HG02981 (cell line): Measurements from ENCODE around the gene PLEKHG7.
A peak's percentile ranks its signal among the peaks of the same experiment; 100 is the strongest.
"Not testable (repeated sequence)": the region's sequence is repeated elsewhere in the genome, so short reads cannot be mapped to it uniquely, and the experiment has no call there.

ENCODE experiments used
- ATAC-seq: cut with Tn5 transposase; IDR thresholded peaks from one replicate; pipeline ENCODE4 v1.9.1; 2021; ENCODE audit warnings: mild to moderate bottlenecking, moderate library complexity; ENCODE audit not compliant: unreplicated experiment

The PLEKHG7 gene, protein sequence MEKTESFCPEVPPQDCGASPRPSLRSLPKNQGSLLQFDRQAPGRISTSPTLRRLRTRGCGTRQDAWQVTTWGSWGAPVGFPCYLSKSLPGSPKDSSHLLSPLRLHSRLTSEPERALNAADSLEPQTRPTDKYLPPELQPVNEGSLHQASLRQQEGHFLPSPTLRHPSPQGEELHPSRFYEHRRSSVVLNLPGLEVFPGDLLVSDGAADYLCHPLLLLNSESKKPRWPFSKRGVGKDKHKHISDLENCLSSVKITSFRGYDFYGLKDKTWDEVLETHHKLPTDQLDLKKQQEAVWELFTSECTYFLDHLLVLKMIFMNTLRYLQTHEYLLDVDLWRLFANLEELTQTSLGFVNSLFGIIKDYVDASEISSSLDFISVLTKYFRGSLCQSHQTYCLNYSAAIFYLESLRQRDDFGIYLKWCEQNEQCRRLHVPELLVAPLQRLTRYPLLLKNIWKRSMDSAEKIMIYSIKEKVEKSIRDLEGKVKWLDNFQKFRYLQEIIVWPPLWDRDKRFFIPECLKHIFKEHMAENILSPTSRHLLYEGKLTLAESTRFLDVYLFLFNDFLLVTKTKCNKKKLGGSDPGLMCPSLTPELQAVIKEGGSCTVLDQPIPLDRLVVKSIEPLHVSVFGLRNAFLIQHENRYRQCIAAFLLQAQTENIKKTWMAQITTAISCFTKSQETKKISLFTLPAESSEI

DNA sequence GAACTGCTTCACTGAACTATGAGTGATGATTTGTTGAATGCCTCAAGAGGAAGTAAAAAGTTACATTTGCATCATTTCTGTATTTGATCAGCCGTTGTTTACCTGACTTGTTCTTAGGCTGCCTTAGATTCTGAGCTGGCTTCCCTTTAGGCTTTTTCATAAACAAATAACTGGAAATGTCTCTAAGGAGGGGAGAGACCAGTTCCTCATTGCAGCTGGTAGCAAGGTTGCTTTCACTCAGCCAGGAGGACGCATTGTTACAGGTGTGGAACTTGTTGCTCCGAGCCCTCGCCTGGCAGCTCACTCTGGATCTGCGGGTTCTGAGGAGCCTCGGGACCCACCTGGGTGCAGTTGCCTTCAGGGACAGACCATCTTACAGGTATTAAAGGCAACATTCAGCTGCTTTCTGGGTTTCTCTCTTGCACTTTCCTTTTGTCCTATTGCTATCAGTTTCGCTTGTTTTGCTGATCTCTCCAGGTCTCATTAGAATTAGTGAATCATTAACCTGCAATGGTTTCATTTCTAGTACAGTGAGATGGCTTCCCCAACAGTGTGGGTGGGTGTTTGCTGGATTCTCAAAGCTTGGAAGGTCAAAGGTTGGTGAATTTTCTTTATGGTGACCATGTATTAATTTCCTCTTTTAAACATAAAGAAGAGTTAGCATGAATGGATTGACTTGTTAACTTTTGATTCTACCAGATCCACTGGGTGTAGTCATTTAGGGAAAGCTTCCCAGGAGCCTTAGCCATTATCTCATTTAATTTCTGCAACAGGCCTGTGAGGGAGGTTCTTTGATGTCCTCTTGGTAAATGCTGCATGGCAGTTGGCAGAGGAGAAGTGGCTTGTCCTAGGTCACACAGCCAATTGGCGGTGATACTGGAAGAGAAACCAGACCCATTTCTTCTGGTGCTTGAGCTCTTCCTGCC, at the start of gene PLEKHG7:
Gene PLEKHG7 (plus strand): TSS at position 236 of the 926 bp plus-strand sequence. CDS start 3,643 bp downstream, outside the sequence.
- ATAC-seq, result peak; percentile 90

DNA sequence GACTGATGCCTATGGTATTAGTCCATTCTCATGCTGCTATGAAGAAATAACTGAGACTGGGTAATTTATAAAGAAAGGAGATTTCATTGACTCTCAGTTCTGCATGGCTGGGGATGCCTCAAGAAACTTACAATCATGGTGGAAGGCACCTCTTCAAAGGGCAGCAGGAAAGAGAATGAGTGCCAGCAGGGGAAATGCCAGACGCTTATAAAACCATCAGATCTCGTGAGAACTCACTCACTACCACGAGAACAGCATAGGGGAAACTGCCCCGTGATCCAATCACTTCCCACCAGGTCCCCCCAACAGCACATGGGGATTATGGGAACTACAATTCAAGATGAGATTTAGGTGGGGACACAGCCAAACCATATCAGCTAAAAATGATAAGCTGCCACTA, 48.5 kb upstream of the PLEKHG7 start:
- ATAC-seq, result not testable (repeated sequence)

- ATAC-seq, result no peak
These were observed 47.9 kb upstream of the PLEKHG7 start for GRCh38 chr12:92654929-92655328.

- no peak for ATAC-seq
These were observed 45.9 kb upstream of the PLEKHG7 start for GRCh38 chr12:92656911-92657310.

DNA sequence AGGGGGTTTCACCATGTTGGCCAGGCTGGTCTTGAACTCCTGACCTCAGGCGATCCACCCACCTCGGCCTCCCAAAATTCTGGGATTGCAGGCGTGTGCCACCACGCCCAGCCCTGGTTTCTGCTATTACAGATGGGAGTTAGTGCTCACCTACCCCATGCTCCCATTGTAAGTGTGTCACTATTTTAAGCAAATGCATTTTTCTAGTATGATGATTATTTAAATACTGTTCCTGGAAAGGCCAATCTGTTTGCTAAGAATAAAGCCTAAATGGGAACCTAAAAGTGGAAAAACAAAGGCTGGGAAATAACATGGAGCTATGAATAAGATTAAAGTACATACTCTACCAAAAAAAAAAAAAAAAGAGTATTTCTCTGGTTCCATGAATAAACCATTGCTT, 45.0 kb upstream of the PLEKHG7 start:
- no peak for ATAC-seq

GRCh38 chr12:92658611-92659010, 44.2 kb upstream of the PLEKHG7 start:
- no peak for ATAC-seq

DNA sequence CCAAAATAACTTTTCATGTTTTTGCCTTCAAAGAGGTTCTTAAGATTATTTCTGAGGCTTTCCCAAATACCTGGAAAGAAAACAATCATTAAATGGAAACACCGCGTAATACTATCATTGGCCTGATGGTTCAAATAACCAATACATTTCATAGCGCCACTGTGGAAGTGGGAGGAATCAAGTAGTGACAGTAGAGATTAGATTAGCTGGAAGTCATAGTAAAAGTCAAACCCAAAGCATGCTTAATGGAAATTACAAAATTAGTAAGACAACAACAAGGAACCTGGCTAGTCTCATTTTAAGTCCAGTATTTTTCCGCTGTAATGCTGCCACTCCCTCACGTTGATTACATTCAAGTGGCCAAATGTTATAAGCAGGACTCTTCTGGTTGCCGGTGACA, 41.5 kb upstream of the PLEKHG7 start:
- ATAC-seq, result no peak

DNA sequence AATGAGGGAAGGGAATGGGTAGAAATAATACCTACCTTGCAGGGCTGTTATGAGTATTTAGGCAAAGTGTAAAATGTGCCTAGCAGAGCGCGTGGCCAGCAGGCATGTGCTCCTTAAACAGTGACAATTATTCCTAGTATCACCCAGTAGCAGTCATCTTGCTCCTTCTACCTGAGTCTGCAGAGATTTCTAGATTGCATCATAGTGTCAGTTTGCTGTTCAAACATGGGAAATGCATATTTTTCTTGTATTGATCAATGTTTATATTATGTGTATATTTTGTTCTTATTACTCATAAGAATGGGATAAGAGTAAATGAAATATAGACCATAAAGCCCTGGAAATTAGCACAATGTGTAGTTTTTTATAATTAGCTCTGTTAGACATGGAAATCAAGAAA, 37.3 kb upstream of the PLEKHG7 start:
- ATAC-seq, result no peak

DNA sequence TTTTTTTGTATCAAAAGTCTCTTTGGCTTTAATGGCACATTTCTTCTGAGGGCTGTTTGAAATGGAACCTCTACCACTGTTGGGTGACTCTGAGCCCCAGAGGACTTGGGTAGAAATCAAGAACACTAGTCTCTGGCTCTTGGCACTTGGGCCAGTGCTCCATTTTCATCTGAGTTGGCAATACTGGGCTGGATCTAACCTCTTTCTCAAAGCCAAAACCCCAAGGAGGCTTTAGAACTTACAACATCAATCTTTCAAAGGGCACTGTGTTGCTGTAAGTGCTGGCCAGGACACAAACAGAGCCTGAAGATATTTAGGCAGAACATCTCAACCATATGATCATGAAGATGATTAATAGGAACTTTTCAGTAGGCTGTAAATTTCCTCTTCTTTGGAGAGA, 34.0 kb upstream of the PLEKHG7 start:
- ATAC-seq, result no peak

- ATAC-seq, result not testable (repeated sequence)
These were observed 31.3 kb upstream of the PLEKHG7 start for GRCh38 chr12:92671524-92671923.

GRCh38 chr12:92673756-92674155, 29.0 kb upstream of the PLEKHG7 start:
- peak; percentile 93 for ATAC-seq

DNA sequence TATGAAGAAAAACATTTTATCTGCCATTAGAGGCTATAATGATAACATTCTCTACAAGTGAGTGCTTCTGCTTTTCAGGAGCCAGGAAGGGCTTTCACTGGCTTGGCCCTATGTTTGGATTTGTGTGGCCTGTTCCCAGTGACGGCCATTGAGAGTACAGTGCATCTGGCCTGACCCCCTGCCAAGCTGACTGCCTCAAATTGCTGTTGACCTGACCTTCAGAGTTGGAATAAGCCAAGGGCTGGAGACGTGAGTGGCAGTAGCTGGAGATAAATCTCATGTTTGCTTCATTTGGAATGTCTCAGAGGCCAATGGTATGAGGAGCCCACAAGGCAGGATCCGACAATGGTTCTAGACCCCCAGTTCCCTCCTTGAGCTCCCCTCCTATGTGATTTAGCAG, 28.3 kb upstream of the PLEKHG7 start:
- no peak for ATAC-seq

DNA sequence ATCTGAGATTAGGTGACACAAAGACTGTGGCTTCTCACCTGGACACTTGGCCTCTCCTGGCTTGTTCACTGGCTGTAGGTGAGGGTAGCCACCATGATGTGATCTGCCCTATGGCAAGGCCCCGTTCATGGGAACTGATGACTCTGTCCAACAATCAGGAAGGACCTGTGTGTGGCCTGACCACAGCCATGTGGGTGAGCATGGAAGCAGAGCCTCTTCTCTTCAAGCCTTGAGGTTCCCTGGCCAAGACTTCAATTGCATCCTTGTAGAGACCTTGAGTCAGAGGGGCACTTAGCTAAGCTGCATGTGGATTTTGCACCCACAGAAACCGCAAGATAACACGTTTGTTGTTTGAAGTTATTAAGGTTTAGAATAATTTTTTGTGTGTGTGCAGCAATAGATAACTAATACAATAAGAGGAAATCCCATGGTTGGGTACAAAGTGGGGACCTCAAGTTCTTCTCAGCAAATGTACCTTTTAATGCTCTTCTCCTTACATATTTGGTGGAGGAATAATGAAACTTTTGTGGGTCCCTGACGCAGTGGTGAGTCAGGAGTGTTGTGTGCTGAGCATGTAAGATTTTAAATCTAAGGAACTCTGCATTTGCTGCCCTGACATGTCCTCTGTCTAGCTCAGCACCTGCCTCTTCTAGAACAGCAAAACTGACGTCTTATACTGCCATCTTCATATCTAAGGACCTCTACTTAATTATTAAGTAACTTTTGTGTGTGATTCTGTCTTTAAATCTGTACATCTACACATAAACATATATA, 27.5 kb upstream of the PLEKHG7 start:
- ATAC-seq, result no peak

GRCh38 chr12:92676710-92677109, 26.1 kb upstream of the PLEKHG7 start:
- ATAC-seq, result no peak

DNA sequence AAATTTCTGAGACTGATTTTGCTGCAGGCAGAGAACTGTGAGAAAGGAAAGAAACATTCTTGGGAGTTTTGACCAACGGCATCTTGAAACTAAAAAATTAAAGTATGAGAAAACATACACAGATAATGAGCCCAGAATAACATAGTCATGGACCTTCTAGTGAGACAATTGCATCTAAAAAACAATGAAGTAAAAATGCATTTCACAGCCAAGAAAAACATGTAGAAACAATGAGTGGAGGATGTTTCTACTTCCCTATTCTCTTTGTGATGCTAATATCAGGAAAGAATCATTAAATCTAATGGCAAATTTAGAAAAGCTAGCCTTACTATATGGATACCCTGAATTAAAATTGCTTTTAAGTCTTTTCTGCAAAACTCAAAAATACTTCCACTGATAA, 12.2 kb upstream of the PLEKHG7 start:
- ATAC-seq, result no peak

GRCh38 chr12:92695056-92695455, 7.7 kb upstream of the PLEKHG7 start:
- ATAC-seq, result no peak

GRCh38 chr12:92695577-92695976, 7.2 kb upstream of the PLEKHG7 start:
- ATAC-seq, result no peak

GRCh38 chr12:92696216-92696615, 6.6 kb upstream of the PLEKHG7 start:
- ATAC-seq, result no peak

GRCh38 chr12:92698474-92698873, 4.3 kb upstream of the PLEKHG7 start:
- no peak for ATAC-seq

- ATAC-seq, result no peak
These were observed 1.3 kb upstream of the PLEKHG7 start for GRCh38 chr12:92701441-92701840.
